Measurements from ENCODE around the gene RCOR3. TPM values are rescaled to one million over a fixed set of nuclear protein-coding genes. Genes with fewer than 3 reads are reported as not detected.
"Not testable (repeated sequence)": the region's sequence is repeated elsewhere in the genome, so short reads cannot be mapped to it uniquely, and the experiment has no call there.

Gene RCOR3
- polyA plus RNA-seq, 4 donors = 64.6 to 109 (median 86.2) TPM

DNA sequence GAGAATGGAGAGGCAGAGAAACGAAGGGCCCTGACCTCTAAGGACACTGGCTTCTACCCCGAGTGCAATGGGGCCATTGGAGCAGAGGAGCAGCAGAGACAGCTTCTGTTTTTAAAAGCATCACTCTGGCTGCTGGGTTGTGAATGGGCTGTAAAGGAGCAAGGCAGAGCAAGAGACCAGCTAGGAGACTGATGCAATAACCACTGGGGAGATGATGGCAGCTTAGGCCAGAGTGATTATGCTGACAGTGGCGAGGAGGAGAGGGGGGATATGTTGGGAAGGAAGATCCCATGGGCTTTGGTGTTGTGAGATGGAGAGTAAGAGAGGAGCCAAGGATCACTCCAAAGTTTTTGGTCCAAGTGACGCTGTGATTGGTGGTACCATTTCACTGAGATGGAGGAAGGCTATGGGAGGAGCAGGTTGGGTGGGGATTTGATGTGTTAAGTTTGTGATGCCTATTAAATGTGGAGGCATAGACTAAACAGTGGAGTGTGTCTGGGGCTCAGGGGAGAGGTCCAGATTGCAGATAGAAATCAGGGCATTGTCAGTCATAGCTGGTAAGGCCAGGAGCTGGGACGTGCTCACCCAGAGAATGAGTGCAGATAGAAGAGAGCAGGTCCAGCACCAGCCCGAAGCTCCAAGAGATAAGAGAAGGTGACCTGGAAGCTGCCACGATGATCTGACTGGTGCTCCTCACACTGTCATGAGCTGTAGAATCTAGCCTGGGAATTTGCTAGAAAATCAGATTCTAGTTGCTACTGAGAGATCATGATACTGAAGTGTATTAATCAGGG lies 78.5 kb downstream of the RCOR3 start:
- no peak for DNase-seq (ENCODE audit: low read depth in 4 of 4, low spot score in 2 of 4)

DNA sequence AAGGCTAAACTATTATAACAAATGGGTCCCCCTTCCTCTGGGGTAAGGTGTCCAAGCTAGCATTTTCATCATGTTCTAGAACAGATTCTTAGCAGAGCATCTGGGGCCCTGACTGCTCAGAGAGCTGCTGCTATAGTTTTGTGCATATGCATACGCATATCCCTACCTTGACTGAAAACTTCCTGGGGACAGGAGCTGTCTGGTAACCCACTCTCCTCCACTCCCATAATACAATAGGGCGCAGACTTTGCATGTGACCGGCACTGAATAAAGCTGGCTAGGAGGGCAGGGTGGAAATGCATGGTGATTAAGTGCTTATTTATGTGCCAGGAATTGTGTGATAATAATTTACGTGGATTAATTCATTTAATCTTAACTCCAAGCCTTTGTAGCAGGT lies 79.1 kb downstream of the RCOR3 start:
- DNase-seq (ENCODE audit: low read depth in 4 of 4, low spot score in 2 of 4) = no peak

DNA sequence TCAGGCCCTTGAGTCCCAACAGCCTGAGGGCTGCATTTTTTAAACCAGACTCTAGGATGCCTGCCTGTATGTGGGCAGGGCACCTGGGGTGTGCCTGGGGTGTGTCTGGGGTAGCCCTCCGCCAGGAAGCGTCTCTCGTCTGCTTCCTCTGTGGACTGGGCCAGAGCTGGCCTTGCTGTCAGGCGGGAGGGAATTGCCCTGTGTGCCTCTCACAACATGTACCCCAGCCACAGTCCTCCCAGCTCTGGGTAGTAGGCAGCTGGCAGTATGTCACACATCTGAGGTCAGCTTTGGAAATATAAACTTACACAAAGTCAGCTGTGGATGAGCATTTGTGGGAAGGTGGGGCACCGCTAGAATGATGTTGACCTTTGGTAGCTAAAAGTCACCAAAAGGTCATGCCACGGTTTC lies 80.5 kb downstream of the RCOR3 start:
- no peak for DNase-seq (ENCODE audit: low read depth in 4 of 4, low spot score in 2 of 4)

DNA sequence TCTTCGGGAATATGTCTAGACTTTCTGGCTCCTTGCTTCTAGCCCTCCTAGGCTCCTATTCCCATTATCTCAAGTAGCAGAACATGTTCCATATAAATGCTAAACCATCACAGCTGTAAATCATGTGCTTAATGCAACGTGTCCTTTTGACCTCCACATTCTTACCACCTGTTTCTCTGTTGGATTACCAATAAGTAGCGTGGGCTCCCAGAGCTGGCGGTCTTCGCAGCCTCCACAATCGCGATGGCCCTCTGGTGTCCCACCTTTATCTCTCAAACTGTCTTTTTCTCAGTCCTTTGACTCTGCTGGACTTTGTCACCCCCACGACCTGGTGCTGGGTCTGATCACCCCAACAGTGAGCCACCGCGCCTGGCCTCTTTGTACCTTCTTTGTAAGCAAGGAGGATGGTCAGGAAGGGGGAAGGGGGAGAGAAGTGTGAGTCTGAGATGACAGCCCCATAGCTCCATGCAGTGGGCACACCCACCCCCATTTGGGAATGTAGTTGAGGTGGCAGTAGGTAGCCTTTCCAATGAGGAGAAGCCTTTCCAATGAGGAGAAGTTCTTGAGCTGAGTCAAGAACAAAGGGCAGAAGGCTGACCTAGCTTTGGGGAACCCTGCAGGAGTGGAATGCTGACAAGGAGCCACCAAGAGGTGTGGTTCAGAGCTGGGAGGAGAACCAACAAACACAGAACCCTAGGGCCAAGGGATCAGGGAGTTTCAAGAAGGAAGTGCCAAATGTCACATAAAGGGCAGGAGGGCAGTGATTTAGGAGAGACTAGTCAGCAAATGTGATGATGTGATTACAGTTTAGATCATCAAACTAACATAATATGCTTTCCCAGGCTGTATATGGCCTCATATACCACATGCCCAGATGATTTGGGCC lies 81.7 kb downstream of the RCOR3 start:
- no peak for DNase-seq (ENCODE audit: low read depth in 4 of 4, low spot score in 2 of 4)

DNA sequence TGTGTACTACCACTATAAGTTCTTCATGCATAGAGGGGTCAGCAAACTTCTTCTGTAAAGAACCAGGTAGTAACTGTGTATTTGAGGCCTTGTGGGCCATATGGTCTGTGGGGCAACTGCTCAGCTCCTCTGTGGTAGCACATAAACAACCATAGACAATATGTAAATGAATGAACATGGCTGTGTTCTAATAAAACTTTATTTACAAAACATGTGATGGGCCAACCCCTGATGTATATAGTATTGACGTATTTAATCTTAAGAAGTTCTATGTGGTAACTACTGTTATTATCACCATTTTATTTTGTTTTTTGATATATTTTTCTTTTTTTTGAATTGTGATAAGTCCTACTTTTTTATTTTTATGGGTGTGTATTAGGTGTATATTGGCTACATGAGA lies 82.8 kb downstream of the RCOR3 start:
- DNase-seq (ENCODE audit: low read depth in 4 of 4, low spot score in 2 of 4) = no peak

DNA sequence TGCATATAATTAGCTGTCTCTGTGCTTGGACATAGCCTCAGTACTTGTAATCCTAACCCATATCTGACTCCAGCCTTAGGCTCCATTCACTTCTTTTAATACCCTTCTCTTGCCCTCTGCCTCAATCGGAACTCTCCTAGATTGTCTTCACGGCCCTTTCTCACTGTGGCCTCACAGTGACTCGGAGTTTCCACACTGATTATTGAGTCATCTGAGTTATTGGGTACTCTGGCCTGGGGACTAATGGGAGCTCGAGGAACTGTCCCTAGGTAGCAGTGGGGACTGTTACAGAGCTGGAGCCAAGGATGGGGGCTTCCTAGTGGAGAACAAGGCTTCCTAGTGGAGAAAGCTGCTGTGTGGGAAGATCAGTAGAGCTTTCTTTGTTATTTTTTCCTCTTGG lies 84.4 kb downstream of the RCOR3 start:
- DNase-seq (ENCODE audit: low read depth in 4 of 4, low spot score in 2 of 4) = no peak

DNA sequence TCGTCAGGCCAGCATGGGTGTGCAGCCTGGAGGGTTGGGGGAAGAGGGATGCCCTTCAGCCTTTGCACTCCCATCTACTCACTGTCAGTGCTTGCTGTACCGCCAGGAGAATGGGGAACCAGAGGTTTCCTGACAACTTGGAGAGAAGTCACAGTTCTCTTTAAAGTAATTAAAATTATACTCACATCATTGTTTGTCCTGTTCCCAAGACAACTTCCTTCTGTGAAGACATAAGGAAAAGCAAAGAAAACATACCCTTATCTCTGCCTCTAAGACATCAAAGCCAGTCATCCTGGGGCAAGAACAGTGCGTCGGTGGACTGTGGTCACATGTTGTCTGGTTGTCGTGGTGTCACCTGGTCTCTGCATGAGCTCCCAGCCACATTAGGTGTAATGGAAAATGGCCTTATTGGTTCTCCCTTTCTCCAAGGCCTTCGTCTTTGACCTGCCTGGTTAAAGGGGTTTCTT lies 85.0 kb downstream of the RCOR3 start:
- DNase-seq (ENCODE audit: low read depth in 4 of 4, low spot score in 2 of 4) = no peak

DNA sequence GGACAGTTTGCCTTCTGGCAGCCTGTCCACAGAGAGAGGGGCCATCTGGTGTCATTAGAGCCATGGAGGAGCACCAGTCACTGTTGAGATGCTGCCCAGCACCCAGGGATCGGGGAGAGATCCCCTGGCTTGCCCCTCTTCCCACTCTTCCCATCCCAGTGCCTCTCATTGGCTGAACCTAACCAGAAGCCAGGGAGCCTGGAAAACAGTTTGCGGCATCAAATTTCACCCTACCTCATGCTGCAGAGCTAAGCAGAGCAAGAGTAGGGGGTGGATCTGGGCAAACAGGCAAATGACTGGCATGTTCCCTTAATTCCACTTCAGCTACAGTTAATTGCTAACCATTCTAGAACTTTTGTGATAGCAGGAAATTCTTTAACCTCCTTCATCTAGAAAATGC lies 86.6 kb downstream of the RCOR3 start:
- no peak for DNase-seq (ENCODE audit: low read depth in 4 of 4, low spot score in 2 of 4)

DNA sequence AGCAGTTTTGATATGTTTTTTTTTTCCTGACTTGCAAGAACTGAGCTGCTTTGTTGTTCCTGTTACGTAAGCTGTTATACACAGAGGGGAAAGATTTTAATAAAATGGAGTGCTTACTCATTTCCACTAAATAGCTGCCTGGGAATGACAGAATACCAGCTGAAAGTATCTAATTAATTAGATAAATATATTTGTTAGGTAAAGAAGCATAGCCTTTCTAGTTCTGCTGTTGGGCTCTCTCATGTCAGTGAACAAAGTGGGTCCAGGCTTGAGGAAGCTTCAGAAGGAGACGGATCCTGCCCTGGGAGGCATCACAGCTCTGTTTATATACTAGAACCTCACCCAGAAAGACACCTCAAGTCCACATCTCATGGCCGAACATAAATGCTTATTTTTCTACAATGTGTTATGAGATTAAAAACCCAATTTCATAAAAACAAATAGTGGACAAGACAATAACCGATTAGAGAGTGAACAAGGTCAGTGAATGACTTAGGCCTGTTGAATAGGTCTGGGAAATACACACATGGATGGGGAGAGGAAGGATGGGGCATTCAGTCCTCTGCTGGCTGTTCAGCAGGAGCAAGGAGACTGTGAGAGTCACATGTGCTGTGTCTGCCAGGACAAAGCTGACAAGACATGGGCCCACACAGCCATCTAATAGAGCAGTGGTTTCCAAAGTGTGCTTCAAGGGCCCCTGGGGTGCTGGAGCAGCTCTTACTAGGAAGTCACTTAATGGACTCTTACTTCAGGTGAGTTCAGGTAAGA lies 88.1 kb downstream of the RCOR3 start:
- DNase-seq (ENCODE audit: low read depth in 4 of 4, low spot score in 2 of 4) = no peak

DNA sequence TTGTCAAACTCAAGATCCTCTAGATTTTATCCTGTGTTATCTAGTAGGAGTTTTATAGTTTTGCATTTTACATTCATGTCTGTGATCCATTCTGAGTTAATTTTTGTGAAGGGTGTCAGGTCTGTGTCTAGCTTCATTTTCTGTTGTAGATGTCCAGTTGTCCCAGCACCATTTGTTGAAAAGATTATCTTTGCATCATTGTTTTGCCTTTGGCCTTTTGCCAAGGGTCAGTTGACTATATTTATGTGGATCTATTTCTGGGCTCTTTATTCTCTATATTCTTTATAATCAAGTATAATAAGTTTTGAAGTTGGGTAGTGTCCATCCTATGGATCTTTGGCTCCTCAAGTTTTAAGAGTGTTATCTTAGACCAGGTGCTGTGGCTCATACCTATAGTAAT lies 89.4 kb downstream of the RCOR3 start:
- no peak for DNase-seq (ENCODE audit: low read depth in 4 of 4, low spot score in 2 of 4)

DNA sequence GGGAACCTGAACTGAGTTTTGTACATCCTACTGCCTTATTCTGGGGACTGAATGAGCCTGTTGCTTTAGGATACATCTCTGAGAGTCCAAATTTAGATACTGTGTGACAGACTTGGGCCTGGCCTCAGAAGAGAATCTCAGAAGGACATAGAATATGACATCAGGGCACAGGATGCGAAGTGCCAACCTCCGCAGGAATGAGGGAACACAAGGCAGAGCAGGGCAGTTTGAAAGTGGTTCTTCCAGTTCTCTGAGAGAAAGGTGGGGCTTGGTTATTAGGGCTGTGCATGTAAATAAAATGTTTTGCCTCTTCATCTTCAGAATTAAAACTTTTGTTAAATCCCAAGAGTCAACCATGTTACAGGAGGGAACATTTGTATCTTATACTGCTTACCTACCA lies 90.6 kb downstream of the RCOR3 start:
- DNase-seq (ENCODE audit: low read depth in 4 of 4, low spot score in 2 of 4) = no peak

DNA sequence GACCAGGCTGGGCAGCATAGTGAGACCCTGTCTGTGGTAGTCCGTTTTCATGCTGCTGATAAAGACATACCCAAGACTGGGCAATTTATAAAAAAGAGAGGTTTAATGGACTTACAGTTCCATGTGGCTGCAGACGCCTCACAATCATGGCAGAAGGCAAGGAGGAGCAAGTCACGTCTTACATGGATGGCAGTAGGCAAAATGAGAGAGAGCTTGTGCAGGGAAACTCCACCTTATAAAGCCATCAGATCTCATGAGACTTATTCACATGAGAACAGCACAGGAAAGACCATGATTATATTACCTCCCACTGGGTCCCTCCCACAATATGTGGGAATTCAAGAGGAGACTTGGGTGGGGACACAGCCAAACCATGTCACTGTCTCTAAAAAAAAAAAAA lies 92.9 kb downstream of the RCOR3 start:
- not testable (repeated sequence) for DNase-seq (ENCODE audit: low read depth in 4 of 4, low spot score in 2 of 4)

DNA sequence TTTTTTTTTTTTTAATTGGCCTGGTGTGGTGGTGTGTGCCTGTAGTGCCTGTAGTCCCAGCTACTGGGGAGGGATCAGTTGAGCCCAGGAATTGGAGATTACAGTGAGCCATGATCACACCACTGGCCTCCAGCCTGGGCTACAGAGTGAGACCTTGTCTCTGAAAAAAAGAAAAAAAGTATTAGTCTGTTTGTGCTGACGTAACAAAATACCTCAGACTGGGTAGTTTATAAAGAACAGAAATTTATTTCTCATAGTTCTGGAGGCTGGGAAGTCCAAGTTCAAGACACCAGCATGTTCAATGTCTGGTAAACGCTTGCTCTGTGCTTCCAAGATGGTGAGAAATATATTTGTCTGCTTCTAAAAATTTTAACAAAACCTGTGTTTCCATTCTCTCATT lies 93.3 kb downstream of the RCOR3 start:
- DNase-seq (ENCODE audit: low read depth in 4 of 4, low spot score in 2 of 4) = no peak

DNA sequence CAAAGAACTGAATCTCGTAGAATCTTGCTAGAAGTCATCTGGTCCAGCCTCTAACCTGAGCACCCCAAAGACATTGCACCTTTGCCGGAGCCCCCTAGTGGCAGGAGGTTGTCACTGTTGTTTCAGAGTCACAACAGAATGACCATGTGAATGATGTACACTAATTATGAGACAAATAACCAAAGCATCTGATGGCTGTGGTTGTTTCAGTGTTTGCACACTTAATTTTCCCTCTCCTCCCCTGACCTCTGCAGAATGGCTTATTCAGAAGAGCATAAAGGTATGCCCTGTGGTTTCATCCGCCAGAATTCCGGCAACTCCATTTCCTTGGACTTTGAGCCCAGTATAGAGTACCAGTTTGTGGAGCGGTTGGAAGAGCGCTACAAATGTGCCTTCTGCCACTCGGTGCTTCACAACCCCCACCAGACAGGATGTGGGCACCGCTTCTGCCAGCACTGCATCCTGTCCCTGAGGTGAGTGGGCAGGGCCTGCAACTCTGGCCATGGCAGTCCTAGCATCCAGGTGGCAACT lies 93.9 kb downstream of the RCOR3 start:
- DNase-seq (ENCODE audit: low read depth in 4 of 4, low spot score in 2 of 4) = no peak

DNA sequence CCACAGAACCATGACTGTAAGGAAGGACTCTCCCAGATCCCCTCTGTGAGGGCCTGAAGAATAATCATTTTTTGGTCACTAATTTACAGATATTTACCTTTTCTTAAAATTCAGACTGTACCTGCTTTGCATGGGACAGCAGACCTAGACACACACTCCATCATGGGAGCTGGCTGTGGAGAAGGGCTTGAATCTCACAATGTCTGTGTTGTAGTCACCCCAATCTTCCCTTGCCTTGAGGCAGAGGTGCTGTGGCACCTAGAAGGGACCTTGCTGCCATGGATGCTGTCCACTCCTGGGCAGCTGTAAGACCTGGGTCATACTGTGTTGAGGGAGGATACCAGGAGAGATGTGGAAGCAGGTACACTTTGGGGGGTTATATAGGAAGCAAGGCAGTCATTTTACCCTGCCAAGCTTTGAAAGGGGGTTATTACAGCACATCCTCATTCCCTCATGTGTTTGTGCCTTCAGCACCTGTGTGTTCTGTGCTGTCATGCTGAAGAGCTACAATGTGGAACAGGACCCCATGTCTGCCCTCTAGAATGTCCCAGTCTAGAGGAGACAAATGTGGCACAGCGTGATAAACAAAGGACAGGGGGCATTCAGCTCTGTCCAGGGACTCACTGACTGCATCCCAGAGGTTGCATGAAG lies 94.5 kb downstream of the RCOR3 start:
- DNase-seq (ENCODE audit: low read depth in 4 of 4, low spot score in 2 of 4) = no peak

DNA sequence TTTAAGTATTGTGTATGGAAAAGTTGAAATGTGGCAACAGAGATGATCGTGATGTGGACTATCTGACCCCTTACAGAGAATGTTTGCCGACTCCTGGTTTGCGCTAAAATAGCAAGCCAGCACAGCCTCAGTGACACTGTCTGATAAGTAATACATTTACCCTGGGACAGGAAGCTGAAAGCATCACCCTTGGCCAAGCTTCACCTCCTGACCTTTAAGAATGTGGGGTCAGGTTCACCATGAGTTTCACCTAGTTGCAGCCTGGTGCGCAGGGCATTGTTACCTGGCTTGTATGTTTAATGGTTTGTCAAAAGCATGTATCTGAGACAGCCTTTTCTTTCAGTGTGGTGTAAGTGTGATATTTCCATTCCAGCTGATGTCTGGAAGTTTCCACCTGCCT lies 96.7 kb downstream of the RCOR3 start:
- DNase-seq (ENCODE audit: low read depth in 4 of 4, low spot score in 2 of 4) = no peak

DNA sequence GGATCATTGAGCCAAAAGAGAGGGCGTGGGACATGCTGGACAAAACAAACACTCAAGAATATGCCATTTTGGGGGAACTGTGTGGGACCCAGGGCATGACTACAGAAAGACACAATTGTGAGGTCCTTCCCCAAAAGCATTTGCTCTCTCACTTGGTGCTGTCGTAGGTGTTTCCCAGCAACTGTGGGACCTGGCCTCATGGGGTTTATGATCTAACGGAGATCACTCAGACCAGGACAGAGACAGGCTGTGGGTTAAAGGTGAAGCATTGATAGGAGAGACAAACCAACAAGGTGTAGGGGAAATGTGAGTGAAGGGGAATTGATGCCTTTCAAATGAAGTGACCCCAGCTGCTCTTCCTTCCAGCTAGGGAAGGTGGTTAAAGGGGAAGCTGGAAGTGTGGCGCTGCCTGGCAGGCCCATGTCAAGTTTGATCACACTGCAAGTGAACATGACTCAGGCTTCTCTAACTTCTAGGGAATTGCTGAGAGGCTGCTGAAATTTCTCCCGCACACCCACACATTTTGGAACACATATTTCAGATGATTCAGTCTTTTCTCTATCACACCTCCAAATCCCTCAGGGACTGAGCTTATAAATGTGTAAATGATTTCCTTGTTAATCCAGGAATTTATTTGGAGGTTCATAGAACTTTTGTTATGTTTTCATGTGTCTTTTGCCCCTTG lies 97.7 kb downstream of the RCOR3 start:
- DNase-seq (ENCODE audit: low read depth in 4 of 4, low spot score in 2 of 4) = no peak

DNA sequence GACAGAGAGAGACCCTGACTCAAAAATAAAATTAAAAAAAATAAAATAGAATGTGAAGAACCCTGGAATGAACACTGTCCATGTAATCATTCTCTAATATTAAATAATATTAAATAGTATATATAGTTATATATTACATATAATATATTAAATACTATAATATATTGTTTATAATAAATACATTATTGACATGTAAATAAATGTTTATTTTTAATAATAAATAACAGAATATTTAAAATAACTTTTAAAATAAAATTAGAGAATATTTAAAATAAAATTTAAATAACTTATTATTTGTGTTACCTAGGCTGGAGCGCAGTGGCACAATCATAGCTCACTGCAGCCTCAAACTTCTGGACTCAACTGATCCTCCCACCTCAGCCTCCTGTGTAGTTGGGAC lies 99.5 kb downstream of the RCOR3 start:
- DNase-seq (ENCODE audit: low read depth in 4 of 4, low spot score in 2 of 4) = no peak

DNA sequence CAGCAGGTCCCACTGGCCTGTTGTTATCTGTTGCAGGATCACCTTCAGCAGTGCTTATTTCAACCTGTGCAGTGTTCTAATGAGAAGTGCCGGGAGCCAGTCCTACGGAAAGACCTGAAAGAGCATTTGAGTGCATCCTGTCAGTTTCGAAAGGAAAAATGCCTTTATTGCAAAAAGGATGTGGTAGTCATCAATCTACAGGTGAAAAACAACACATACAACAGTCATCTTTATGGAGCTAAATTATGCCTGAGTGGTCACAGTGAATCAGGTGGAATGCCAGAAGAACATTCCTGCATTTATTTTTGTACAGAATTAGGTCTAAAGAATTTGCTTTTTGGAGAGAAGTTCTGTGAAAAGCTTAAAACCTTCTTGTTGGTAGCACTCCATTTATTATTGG lies 100.7 kb downstream of the RCOR3 start:
- DNase-seq (ENCODE audit: low read depth in 4 of 4, low spot score in 2 of 4) = no peak

DNA sequence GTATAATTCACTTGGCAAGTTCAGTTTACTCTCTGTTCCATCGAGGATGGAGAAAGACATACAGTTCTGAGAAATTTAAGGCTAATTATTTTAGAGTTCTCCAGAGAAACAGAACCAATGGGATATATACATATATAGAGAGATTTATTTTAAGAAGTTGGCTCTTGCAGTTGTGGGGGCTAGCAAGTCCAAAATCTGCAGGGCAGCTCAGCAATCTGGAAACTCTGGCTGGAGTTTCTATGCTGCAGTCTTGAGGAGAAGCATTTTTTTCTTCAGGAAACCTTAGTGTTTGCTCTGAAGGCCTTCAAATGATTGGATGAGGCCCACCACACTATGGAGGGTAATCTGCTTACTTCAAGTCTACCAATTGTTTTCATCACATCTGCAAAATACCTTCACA lies 102.0 kb downstream of the RCOR3 start:
- no peak for DNase-seq (ENCODE audit: low read depth in 4 of 4, low spot score in 2 of 4)
